ENCODE data around the gene SPRED3.
"Not testable (repeated sequence)": the region's sequence is repeated elsewhere in the genome, so short reads cannot be mapped to it uniquely, and the experiment has no call there.

DNA sequence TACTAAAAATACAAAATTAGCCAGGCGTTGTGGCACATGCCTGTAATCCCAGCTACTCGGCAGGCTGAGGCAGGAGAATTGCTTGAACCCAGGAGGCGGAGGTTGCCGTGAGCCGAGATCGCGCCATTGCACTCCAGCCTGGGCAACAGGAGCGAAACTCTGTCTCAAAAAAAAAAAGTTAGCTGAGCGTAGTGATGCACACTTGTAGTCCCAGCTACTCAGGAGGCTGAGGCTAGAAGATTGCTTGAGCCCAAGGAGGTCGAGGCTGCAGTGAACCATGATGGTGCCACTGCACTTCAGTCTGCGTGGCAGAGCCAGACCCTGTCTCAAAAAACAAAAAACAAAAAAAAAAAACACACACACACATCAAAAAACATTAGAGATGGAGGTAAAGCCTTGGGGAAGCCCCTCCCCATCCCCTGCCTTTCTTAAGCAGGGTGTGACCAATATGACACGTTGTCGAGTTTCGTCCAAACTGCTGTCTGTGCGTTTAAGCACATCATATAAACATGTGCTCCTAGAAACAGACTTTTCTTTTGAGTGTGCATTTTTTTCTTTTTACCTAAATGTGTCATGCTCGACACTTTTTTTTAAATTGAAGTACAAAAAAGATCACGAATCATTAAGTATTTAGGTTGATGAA lies 38.7 kb downstream of the SPRED3 start:
- TF ChIP-seq, protein P1, sequence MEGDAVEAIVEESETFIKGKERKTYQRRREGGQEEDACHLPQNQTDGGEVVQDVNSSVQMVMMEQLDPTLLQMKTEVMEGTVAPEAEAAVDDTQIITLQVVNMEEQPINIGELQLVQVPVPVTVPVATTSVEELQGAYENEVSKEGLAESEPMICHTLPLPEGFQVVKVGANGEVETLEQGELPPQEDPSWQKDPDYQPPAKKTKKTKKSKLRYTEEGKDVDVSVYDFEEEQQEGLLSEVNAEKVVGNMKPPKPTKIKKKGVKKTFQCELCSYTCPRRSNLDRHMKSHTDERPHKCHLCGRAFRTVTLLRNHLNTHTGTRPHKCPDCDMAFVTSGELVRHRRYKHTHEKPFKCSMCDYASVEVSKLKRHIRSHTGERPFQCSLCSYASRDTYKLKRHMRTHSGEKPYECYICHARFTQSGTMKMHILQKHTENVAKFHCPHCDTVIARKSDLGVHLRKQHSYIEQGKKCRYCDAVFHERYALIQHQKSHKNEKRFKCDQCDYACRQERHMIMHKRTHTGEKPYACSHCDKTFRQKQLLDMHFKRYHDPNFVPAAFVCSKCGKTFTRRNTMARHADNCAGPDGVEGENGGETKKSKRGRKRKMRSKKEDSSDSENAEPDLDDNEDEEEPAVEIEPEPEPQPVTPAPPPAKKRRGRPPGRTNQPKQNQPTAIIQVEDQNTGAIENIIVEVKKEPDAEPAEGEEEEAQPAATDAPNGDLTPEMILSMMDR (IDR thresholded peaks at IDR 0.05; ENCODE audit: poor library complexity), result not testable (repeated sequence)
- TF ChIP-seq EZH2 (IDR thresholded peaks at IDR 0.05; ENCODE audit: borderline replicate concordance); EZH2phosphoT487 (IDR thresholded peaks at IDR 0.05; ENCODE audit: low read depth, severe bottlenecking, unreplicated experiment): not testable (repeated sequence)

Data from hepatocyte (in vitro differentiated cells).